Neuronal stem cell (in vitro differentiated cells): ENCODE results near the gene RNF175.

Source experiments
- DNase-seq: peaks from one replicate; pipeline ENCODE4 v3.0.0-alpha.2; 2013; ENCODE audit warnings: low spot score
- H2AFZ ChIP-seq: one replicate; pipeline ENCODE4 v1.6.1; 2013; ENCODE audit warnings: mild to moderate bottlenecking, low read length, inconsistent platforms
- H2AK5ac ChIP-seq: 2 replicates; pipeline ENCODE4 v1.6.1; 2013; ENCODE audit warnings: low read depth, mild to moderate bottlenecking, inconsistent platforms, low read length, moderate library complexity, mixed read lengths
- H2BK120ac ChIP-seq: 2 replicates; pipeline ENCODE4 v1.6.1; 2013; ENCODE audit warnings: low read depth, mild to moderate bottlenecking, inconsistent platforms, low read length, moderate library complexity, mixed read lengths
- H2BK12ac ChIP-seq: one replicate; pipeline ENCODE4 v1.6.1; 2013; ENCODE audit warnings: low read length, inconsistent platforms
- H2BK15ac ChIP-seq: 2 replicates; pipeline ENCODE4 v1.6.1; 2013; ENCODE audit warnings: mild to moderate bottlenecking, low read length, inconsistent platforms, mixed read lengths
- H2BK5ac ChIP-seq: one replicate; pipeline ENCODE4 v1.6.1; 2013; ENCODE audit warnings: inconsistent platforms, mild to moderate bottlenecking, low read length, moderate library complexity
- H3K14ac ChIP-seq: one replicate; pipeline ENCODE4 v1.6.1; 2013; ENCODE audit warnings: low read length, inconsistent platforms
- H3K18ac ChIP-seq: 2 replicates; pipeline ENCODE4 v1.6.1; 2013; ENCODE audit warnings: low read length, inconsistent platforms
- H3K23ac ChIP-seq: 2 replicates; pipeline ENCODE4 v1.6.1; 2013; ENCODE audit warnings: low read depth, mild to moderate bottlenecking, mixed read lengths, low read length, inconsistent platforms; ENCODE audit not compliant: poor library complexity
- H3K27ac ChIP-seq: replicated peaks from 3 replicates; pipeline ENCODE4 v1.5.1; 2013; ENCODE audit warnings: low read length, inconsistent platforms
- H3K27me3 ChIP-seq, 3 experiments: 2 replicates each; pipeline ENCODE4 v1.6.1; 2013; ENCODE audit warnings: low read length in 3 of 3, mild to moderate bottlenecking in 2 of 3, inconsistent platforms in 1 of 3, low read depth in 1 of 3, mixed read lengths in 1 of 3, moderate library complexity in 1 of 3; ENCODE audit not compliant: control insufficient read depth in 3 of 3, insufficient read depth in 3 of 3
- H3K36me3 ChIP-seq, 2 donors: replicated peaks in 1 of 2; 2 replicates each; pipeline ENCODE4 v1.6.1; 2013; ENCODE audit warnings: low read length in 2 of 2; ENCODE audit not compliant: control insufficient read depth in 2 of 2, insufficient read depth in 2 of 2
- H3K4ac ChIP-seq: 2 replicates; pipeline ENCODE4 v1.6.1; 2013; ENCODE audit warnings: inconsistent platforms, mild to moderate bottlenecking, low read length, moderate library complexity
- H3K4me1 ChIP-seq, 2 donors: 1 replicate in 1 of 2; 2 replicates in 1 of 2; pipeline ENCODE4 v1.6.1; 2013; ENCODE audit warnings: low read length in 2 of 2, low read depth in 1 of 2; ENCODE audit not compliant: control insufficient read depth in 2 of 2, insufficient read depth in 1 of 2
- H3K4me2 ChIP-seq: one replicate; pipeline ENCODE4 v1.6.1; 2013; ENCODE audit warnings: mild to moderate bottlenecking, low read length, inconsistent platforms; ENCODE audit not compliant: insufficient read depth, poor library complexity, severe bottlenecking
- H3K4me3 ChIP-seq, 2 donors: 2 replicates each; pipeline ENCODE4 v1.5.1; 2013; ENCODE audit warnings: low read length in 2 of 2, mild to moderate bottlenecking in 2 of 2, inconsistent platforms in 1 of 2, moderate library complexity in 1 of 2
- H3K79me1 ChIP-seq: one replicate; pipeline ENCODE4 v1.6.1; 2013; ENCODE audit warnings: low read depth, mild to moderate bottlenecking, inconsistent platforms, low read length, moderate library complexity
- H3K9ac ChIP-seq: one replicate; pipeline ENCODE4 v1.6.1; 2013; ENCODE audit warnings: mild to moderate bottlenecking, low read depth, low read length, inconsistent platforms; ENCODE audit not compliant: poor library complexity
- H3K9me3 ChIP-seq, 2 donors: replicated peaks in 1 of 2; 2 replicates each; pipeline versions ENCODE3 to v1.6.1; 2013; ENCODE audit warnings: low read length in 2 of 2, mild to moderate bottlenecking in 2 of 2, inconsistent platforms in 1 of 2, low read depth in 1 of 2, mixed read lengths in 1 of 2, moderate library complexity in 1 of 2; ENCODE audit not compliant: control insufficient read depth in 2 of 2, insufficient read depth in 1 of 2
- H4K8ac ChIP-seq: one replicate; pipeline ENCODE4 v1.6.1; 2013; ENCODE audit warnings: low read depth, mild to moderate bottlenecking, inconsistent platforms, low read length, moderate library complexity
- H4K91ac ChIP-seq: one replicate; pipeline ENCODE4 v1.6.1; 2013; ENCODE audit warnings: low read length, low read depth, mild to moderate bottlenecking, inconsistent platforms; ENCODE audit not compliant: poor library complexity
- WGBS, 2 donors: extraction: QIAGEN DNeasy Blood & Tissue Kit; methylation state at CpG; one replicate each; pipeline ENCODE4 v1.1.7; 2013; ENCODE audit warnings: missing lambda C conversion rate in 2 of 2, mixed read lengths in 1 of 2; ENCODE audit not compliant: insufficient read length in 2 of 2, insufficient replicate concordance in 1 of 2; ENCODE audit errors: extremely low coverage in 2 of 2; 5-methylcytosine and 5-hydroxymethylcytosine counted together

Gene RNF175

GRCh38 chr4:153676984-153677383 lies 82.8 kb downstream of the RNF175 start:
- Histone ChIP-seq H3K18ac (no peak overlapping the region), H3K4me2 (no peak overlapping the region), H2BK120ac (no peak overlapping the region), H3K4ac (no peak overlapping the region), H2AFZ (no peak overlapping the region), H3K79me1 (peaks cover 3% of the 10 kb centered on the region), H3K36me3 (no peaks in the 10 kb centered on the region), H3K27ac (no peak overlapping the region), H4K8ac (no peak overlapping the region), H3K27me3 (peaks cover 0 to 13% (median 3%) of the 10 kb centered on the region in 3 experiments), H4K91ac (no peak overlapping the region), H3K23ac (no peak overlapping the region), H3K14ac (no peak overlapping the region), H2BK15ac (no peak overlapping the region), H2BK5ac (no peak overlapping the region), H3K4me3 (no peak overlapping the region), H2AK5ac (no peak overlapping the region), H2BK12ac (no peak overlapping the region), H3K9me3 (peaks cover 6 to 8% of the 10 kb centered on the region in 2 donors), H3K4me1 (no peaks in the 10 kb centered on the region), H3K9ac (no peak overlapping the region)
- WGBS, 2 donors = no CpG with 5 or more reads among the region's 1 CpG
- DNase-seq = no peak

GRCh38 chr4:153676486-153676885 lies 83.3 kb downstream of the RNF175 start:
- Histone ChIP-seq H3K4me2 (no peak overlapping the region), H3K79me1 (peaks cover 3% of the 10 kb centered on the region), H3K27me3 (peaks cover 0 to 8% (median 3%) of the 10 kb centered on the region in 3 experiments), H3K4ac (no peak overlapping the region), H2BK15ac (no peak overlapping the region), H2BK5ac (no peak overlapping the region), H3K9me3 (peaks cover 6 to 8% of the 10 kb centered on the region in 2 donors), H3K4me1 (no peaks in the 10 kb centered on the region), H2AFZ (no peak overlapping the region), H3K9ac (no peak overlapping the region), H2BK120ac (no peak overlapping the region), H3K36me3 (no peaks in the 10 kb centered on the region), H3K27ac (no peak overlapping the region), H3K4me3 (no peak overlapping the region), H4K8ac (no peak overlapping the region), H3K14ac (no peak overlapping the region), H2AK5ac (no peak overlapping the region), H3K23ac (no peak overlapping the region), H2BK12ac (no peak overlapping the region), H3K18ac (no peak overlapping the region), H4K91ac (no peak overlapping the region)
- DNase-seq = no peak
- no CpG with 5 or more reads among the region's 5 CpGs for WGBS, 2 donors

GRCh38 chr4:153669838-153670237 lies 90.0 kb downstream of the RNF175 start:
- Histone ChIP-seq H2BK5ac (no peak overlapping the region), H2BK12ac (no peak overlapping the region), H3K18ac (no peak overlapping the region), H3K9me3 (peaks cover 0 to 3% of the 10 kb centered on the region in 2 donors), H3K23ac (no peak overlapping the region), H3K27me3 (peaks cover 0 to 5% (median 0%) of the 10 kb centered on the region in 3 experiments), H3K27ac (no peak overlapping the region), H4K91ac (no peak overlapping the region), H2BK120ac (no peak overlapping the region), H3K79me1 (no peaks in the 10 kb centered on the region), H4K8ac (no peak overlapping the region), H2BK15ac (no peak overlapping the region), H3K9ac (no peak overlapping the region), H2AFZ (no peak overlapping the region), H3K36me3 (no peaks in the 10 kb centered on the region), H3K4me1 (no peaks in the 10 kb centered on the region), H3K14ac (no peak overlapping the region), H2AK5ac (no peak overlapping the region), H3K4me2 (no peak overlapping the region), H3K4ac (no peak overlapping the region), H3K4me3 (no peak overlapping the region)
- DNase-seq = no peak
- no CpG with 5 or more reads among the region's 3 CpGs for WGBS, 2 donors

GRCh38 chr4:153668647-153669046 lies 91.2 kb downstream of the RNF175 start:
- H3K23ac ChIP-seq = no peak overlapping the region
- H3K9me3 ChIP-seq = no peaks in the 10 kb centered on the region
- no peak overlapping the region for H2BK12ac ChIP-seq
- no peak for DNase-seq
- H3K14ac ChIP-seq = no peak overlapping the region
- no peak overlapping the region for H3K4me3 ChIP-seq
- no peak overlapping the region for H4K91ac ChIP-seq
- H3K27ac ChIP-seq = no peak overlapping the region
- H3K36me3 ChIP-seq = no peaks in the 10 kb centered on the region
- no peak overlapping the region for H2AK5ac ChIP-seq
- no peak overlapping the region for H3K9ac ChIP-seq
- no peak overlapping the region for H2BK120ac ChIP-seq
- H3K4ac ChIP-seq = no peak overlapping the region
- peaks cover 0 to 5% (median 0%) of the 10 kb centered on the region in 3 experiments for H3K27me3 ChIP-seq
- H4K8ac ChIP-seq = no peak overlapping the region
- H3K18ac ChIP-seq = no peak overlapping the region
- WGBS, 2 donors = no CpG with 5 or more reads among the region's 2 CpGs
- H2BK15ac ChIP-seq = no peak overlapping the region
- no peaks in the 10 kb centered on the region for H3K4me1 ChIP-seq
- no peak overlapping the region for H2AFZ ChIP-seq
- no peaks in the 10 kb centered on the region for H3K79me1 ChIP-seq
- no peak overlapping the region for H3K4me2 ChIP-seq
- no peak overlapping the region for H2BK5ac ChIP-seq
